ENCODE measurements around the gene NXF1.

DNA sequence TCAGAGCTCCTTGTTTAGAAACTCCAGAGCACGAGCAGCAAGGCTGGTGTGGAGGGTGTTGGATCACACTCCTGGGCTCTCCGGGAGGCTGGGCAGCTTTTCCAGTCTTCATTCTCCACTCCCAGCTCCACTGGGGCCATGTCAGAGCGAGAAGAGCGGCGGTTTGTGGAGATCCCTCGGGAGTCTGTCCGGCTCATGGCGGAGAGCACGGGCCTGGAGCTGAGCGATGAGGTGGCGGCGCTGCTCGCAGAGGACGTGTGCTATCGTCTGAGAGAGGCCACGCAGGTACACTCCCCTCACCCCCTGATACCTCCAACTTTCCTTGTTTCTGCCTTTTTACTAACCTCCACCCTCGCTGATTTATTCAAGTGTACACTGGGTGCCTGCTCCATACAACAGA is 29.6 kb downstream of the NXF1 start:
- TF ChIP-seq, protein P1, sequence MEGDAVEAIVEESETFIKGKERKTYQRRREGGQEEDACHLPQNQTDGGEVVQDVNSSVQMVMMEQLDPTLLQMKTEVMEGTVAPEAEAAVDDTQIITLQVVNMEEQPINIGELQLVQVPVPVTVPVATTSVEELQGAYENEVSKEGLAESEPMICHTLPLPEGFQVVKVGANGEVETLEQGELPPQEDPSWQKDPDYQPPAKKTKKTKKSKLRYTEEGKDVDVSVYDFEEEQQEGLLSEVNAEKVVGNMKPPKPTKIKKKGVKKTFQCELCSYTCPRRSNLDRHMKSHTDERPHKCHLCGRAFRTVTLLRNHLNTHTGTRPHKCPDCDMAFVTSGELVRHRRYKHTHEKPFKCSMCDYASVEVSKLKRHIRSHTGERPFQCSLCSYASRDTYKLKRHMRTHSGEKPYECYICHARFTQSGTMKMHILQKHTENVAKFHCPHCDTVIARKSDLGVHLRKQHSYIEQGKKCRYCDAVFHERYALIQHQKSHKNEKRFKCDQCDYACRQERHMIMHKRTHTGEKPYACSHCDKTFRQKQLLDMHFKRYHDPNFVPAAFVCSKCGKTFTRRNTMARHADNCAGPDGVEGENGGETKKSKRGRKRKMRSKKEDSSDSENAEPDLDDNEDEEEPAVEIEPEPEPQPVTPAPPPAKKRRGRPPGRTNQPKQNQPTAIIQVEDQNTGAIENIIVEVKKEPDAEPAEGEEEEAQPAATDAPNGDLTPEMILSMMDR (IDR thresholded peaks at IDR 0.05; ENCODE audit: low read depth, low read length, missing input control): no peak
- TF ChIP-seq SP1 (IDR thresholded peaks at IDR 0.05): no peak
- TF ChIP-seq, protein P2, sequence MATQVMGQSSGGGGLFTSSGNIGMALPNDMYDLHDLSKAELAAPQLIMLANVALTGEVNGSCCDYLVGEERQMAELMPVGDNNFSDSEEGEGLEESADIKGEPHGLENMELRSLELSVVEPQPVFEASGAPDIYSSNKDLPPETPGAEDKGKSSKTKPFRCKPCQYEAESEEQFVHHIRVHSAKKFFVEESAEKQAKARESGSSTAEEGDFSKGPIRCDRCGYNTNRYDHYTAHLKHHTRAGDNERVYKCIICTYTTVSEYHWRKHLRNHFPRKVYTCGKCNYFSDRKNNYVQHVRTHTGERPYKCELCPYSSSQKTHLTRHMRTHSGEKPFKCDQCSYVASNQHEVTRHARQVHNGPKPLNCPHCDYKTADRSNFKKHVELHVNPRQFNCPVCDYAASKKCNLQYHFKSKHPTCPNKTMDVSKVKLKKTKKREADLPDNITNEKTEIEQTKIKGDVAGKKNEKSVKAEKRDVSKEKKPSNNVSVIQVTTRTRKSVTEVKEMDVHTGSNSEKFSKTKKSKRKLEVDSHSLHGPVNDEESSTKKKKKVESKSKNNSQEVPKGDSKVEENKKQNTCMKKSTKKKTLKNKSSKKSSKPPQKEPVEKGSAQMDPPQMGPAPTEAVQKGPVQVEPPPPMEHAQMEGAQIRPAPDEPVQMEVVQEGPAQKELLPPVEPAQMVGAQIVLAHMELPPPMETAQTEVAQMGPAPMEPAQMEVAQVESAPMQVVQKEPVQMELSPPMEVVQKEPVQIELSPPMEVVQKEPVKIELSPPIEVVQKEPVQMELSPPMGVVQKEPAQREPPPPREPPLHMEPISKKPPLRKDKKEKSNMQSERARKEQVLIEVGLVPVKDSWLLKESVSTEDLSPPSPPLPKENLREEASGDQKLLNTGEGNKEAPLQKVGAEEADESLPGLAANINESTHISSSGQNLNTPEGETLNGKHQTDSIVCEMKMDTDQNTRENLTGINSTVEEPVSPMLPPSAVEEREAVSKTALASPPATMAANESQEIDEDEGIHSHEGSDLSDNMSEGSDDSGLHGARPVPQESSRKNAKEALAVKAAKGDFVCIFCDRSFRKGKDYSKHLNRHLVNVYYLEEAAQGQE (IDR thresholded peaks at IDR 0.05): no peak
- TF ChIP-seq RXRA (IDR thresholded peaks at IDR 0.05): no peak
- TF ChIP-seq YY1 (IDR thresholded peaks at IDR 0.05): no peak
- TF ChIP-seq HNF4G (IDR thresholded peaks at IDR 0.05): no peak
- no peak for TF ChIP-seq RAD21 (IDR thresholded peaks at IDR 0.05)
- TF ChIP-seq TAF1 (conservative IDR thresholded peaks at IDR 0.05): no peak
- TF ChIP-seq, protein P3, sequence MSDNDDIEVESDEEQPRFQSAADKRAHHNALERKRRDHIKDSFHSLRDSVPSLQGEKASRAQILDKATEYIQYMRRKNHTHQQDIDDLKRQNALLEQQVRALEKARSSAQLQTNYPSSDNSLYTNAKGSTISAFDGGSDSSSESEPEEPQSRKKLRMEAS (IDR thresholded peaks at IDR 0.05): no peak
- no peak for TF ChIP-seq EGR1 (IDR thresholded peaks at IDR 0.05; ENCODE audit: low read depth in 2 of 2)
- TF ChIP-seq GABPA (IDR thresholded peaks at IDR 0.05 in 1 of 2, conservative IDR thresholded peaks at IDR 0.05 in 1 of 2): no peak
- TF ChIP-seq, protein P4, sequence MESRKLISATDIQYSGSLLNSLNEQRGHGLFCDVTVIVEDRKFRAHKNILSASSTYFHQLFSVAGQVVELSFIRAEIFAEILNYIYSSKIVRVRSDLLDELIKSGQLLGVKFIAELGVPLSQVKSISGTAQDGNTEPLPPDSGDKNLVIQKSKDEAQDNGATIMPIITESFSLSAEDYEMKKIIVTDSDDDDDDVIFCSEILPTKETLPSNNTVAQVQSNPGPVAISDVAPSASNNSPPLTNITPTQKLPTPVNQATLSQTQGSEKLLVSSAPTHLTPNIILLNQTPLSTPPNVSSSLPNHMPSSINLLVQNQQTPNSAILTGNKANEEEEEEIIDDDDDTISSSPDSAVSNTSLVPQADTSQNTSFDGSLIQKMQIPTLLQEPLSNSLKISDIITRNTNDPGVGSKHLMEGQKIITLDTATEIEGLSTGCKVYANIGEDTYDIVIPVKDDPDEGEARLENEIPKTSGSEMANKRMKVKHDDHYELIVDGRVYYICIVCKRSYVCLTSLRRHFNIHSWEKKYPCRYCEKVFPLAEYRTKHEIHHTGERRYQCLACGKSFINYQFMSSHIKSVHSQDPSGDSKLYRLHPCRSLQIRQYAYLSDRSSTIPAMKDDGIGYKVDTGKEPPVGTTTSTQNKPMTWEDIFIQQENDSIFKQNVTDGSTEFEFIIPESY (IDR thresholded peaks at IDR 0.05): no peak
- TF ChIP-seq, protein P5, sequence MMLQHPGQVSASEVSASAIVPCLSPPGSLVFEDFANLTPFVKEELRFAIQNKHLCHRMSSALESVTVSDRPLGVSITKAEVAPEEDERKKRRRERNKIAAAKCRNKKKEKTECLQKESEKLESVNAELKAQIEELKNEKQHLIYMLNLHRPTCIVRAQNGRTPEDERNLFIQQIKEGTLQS (IDR thresholded peaks at IDR 0.05): no peak
- TF ChIP-seq HNF4A (conservative IDR thresholded peaks at IDR 0.05): no peak

Data from liver (tissue), 3 donors.